ENCODE measurements around the gene POLD2.

The POLD2 gene

GRCh38 chr7:44119829-44120380 is 3.4 kb downstream of the POLD2 start:
- no peak overlapping the region for H3K4me3 ChIP-seq (replicated peaks in 1 of 2; ENCODE audit: low read depth in 2 of 2, low read length in 2 of 2)
- TF ChIP-seq CTCF (IDR thresholded peaks at IDR 0.05; ENCODE audit: low read depth, low read length), result no peak
- DNase-seq (ENCODE audit: low read depth in 2 of 2), result no peak

GRCh38 chr7:44117801-44118429 is 5.4 kb downstream of the POLD2 start:
- no peak for TF ChIP-seq CTCF (IDR thresholded peaks at IDR 0.05; ENCODE audit: low read depth, low read length)
- DNase-seq (ENCODE audit: low read depth in 2 of 2), result no peak
- H3K4me3 ChIP-seq (replicated peaks in 1 of 2; ENCODE audit: low read depth in 2 of 2, low read length in 2 of 2), result no peak overlapping the region

GRCh38 chr7:44116789-44117666 is 6.3 kb downstream of the POLD2 start:
- DNase-seq (ENCODE audit: low read depth in 2 of 2), result no peak
- no peak for TF ChIP-seq CTCF (IDR thresholded peaks at IDR 0.05; ENCODE audit: low read depth, low read length)
- H3K4me3 ChIP-seq (replicated peaks in 1 of 2; ENCODE audit: low read depth in 2 of 2, low read length in 2 of 2), result no peak overlapping the region

- TF ChIP-seq CTCF (IDR thresholded peaks at IDR 0.05; ENCODE audit: low read depth, low read length), result no peak
- DNase-seq (ENCODE audit: low read depth in 2 of 2), result no peak
- H3K4me3 ChIP-seq (replicated peaks in 1 of 2; ENCODE audit: low read depth in 2 of 2, low read length in 2 of 2), result no peak overlapping the region
Measured at GRCh38 chr7:44116087-44116788, 7.1 kb downstream of the POLD2 start.

- no peak for TF ChIP-seq CTCF (IDR thresholded peaks at IDR 0.05; ENCODE audit: low read depth, low read length)
- H3K4me3 ChIP-seq (replicated peaks in 1 of 2; ENCODE audit: low read depth in 2 of 2, low read length in 2 of 2), result no peak overlapping the region
- no peak for DNase-seq (ENCODE audit: low read depth in 2 of 2)
Measured at GRCh38 chr7:44114586-44115310, 8.6 kb downstream of the POLD2 start.

GRCh38 chr7:44113764-44114354 is 9.5 kb downstream of the POLD2 start:
- DNase-seq (ENCODE audit: low read depth in 2 of 2), result no peak

More at GRCh38 chr7:44113764-44114354, 9.5 kb downstream of the POLD2 start:
- no peak overlapping the region for H3K4me3 ChIP-seq (replicated peaks in 1 of 2; ENCODE audit: low read depth in 2 of 2, low read length in 2 of 2)
- TF ChIP-seq CTCF (IDR thresholded peaks at IDR 0.05; ENCODE audit: low read depth, low read length), result no peak

Data from cardiac fibroblast (primary cell).